KOPT-K1 (cell line): Measurements from ENCODE around the gene AUTS2.

Source experiments
- H3K27ac ChIP-seq: fragments of 200-600 bp; sonication (generic); 2 replicates; pipeline ENCODE4 v1.5.1; 2016; ENCODE audit warnings: antibody characterized with exemption, mild to moderate bottlenecking, low read depth, low read length; ENCODE audit not compliant: poor library complexity, severe bottlenecking
- H3K36me3 ChIP-seq: fragments of 200-600 bp; sonication (generic); 2 replicates; pipeline ENCODE4 v1.5.1; 2017; ENCODE audit warnings: antibody characterized with exemption, mild to moderate bottlenecking, low read length, moderate library complexity; ENCODE audit not compliant: insufficient read depth
- H3K9me3 ChIP-seq: fragments of 200-600 bp; sonication (generic); 2 replicates; pipeline ENCODE4 v1.5.1; 2017; ENCODE audit warnings: antibody characterized with exemption, low read length, mild to moderate bottlenecking; ENCODE audit not compliant: insufficient read depth, poor library complexity, severe bottlenecking

The AUTS2 gene

GRCh38 chr7:69949122-69949521 lies 350.8 kb downstream of the AUTS2 start:
- H3K27ac ChIP-seq: no peak overlapping the region
- no peaks in the 10 kb centered on the region for H3K36me3 ChIP-seq
- no peaks in the 10 kb centered on the region for H3K9me3 ChIP-seq

- no peaks in the 10 kb centered on the region for H3K36me3 ChIP-seq
- H3K9me3 ChIP-seq: no peaks in the 10 kb centered on the region
- H3K27ac ChIP-seq: no peak overlapping the region
Measured at GRCh38 chr7:69951458-69951857, 353.2 kb downstream of the AUTS2 start.

GRCh38 chr7:69953136-69954067 lies 355.1 kb downstream of the AUTS2 start:
- no peaks in the 10 kb centered on the region for H3K36me3 ChIP-seq
- H3K27ac ChIP-seq: no peak overlapping the region
- H3K9me3 ChIP-seq: no peaks in the 10 kb centered on the region

- Histone ChIP-seq H3K36me3 (no peaks in the 10 kb centered on the region), H3K27ac (no peak overlapping the region), H3K9me3 (no peaks in the 10 kb centered on the region)
Measured at GRCh38 chr7:69956541-69956940, 358.3 kb downstream of the AUTS2 start.

GRCh38 chr7:69957661-69958060 lies 359.4 kb downstream of the AUTS2 start:
- H3K27ac ChIP-seq: no peak overlapping the region
- no peaks in the 10 kb centered on the region for H3K36me3 ChIP-seq
- no peaks in the 10 kb centered on the region for H3K9me3 ChIP-seq

GRCh38 chr7:69959789-69960499 lies 361.7 kb downstream of the AUTS2 start:
- no peaks in the 10 kb centered on the region for H3K36me3 ChIP-seq
- no peak overlapping the region for H3K27ac ChIP-seq
- H3K9me3 ChIP-seq: no peaks in the 10 kb centered on the region

- H3K36me3 ChIP-seq: no peaks in the 10 kb centered on the region
- no peaks in the 10 kb centered on the region for H3K9me3 ChIP-seq
- H3K27ac ChIP-seq: no peak overlapping the region
Measured at GRCh38 chr7:69961436-69961835, 363.2 kb downstream of the AUTS2 start.

- no peak overlapping the region for H3K27ac ChIP-seq
- no peaks in the 10 kb centered on the region for H3K9me3 ChIP-seq
- H3K36me3 ChIP-seq: no peaks in the 10 kb centered on the region
Measured at GRCh38 chr7:69962186-69963065, 364.2 kb downstream of the AUTS2 start.

- Histone ChIP-seq H3K9me3 (no peaks in the 10 kb centered on the region), H3K27ac (no peak overlapping the region), H3K36me3 (no peaks in the 10 kb centered on the region)
Measured at GRCh38 chr7:69963393-69963792, 365.1 kb downstream of the AUTS2 start.

GRCh38 chr7:69966766-69967591 lies 368.7 kb downstream of the AUTS2 start:
- no peak overlapping the region for H3K27ac ChIP-seq
- no peaks in the 10 kb centered on the region for H3K36me3 ChIP-seq
- no peaks in the 10 kb centered on the region for H3K9me3 ChIP-seq

- Histone ChIP-seq H3K9me3 (no peaks in the 10 kb centered on the region), H3K27ac (no peak overlapping the region), H3K36me3 (no peaks in the 10 kb centered on the region)
Measured at GRCh38 chr7:69967689-69968450, 369.6 kb downstream of the AUTS2 start.

- Histone ChIP-seq H3K9me3 (no peaks in the 10 kb centered on the region), H3K27ac (no peak overlapping the region), H3K36me3 (no peaks in the 10 kb centered on the region)
Measured at GRCh38 chr7:69968969-69969556, 370.8 kb downstream of the AUTS2 start.

GRCh38 chr7:69981646-69982045 lies 383.4 kb downstream of the AUTS2 start:
- no peaks in the 10 kb centered on the region for H3K36me3 ChIP-seq
- H3K27ac ChIP-seq: no peak overlapping the region
- H3K9me3 ChIP-seq: no peaks in the 10 kb centered on the region
